Occipital lobe (tissue), 2 donors: Measurements from ENCODE around the gene ZBTB20. TPM values are rescaled to one million over a fixed set of nuclear protein-coding genes. Genes with fewer than 3 reads are reported as not detected.

Source experiments
- DNase-seq: peaks from one replicate; lab custom pipeline; 2025; lab: John Stamatoyannopoulos, UW
- total RNA-seq: library from RNA; depleted of rRNA; stranded (reverse); fragments of >200 nt; gene quantifications from one replicate; pipeline ENCODE4 v1.2.3, GENCODE V29; 2014

ZBTB20 gene
- total RNA-seq, 1 donor from 2014 or later = 62.7 TPM

- no peak for DNase-seq
Observed at GRCh38 chr3:114775395-114775794, 371.7 kb downstream of the ZBTB20 start.

GRCh38 chr3:114770874-114771273 lies 376.2 kb downstream of the ZBTB20 start:
- no peak for DNase-seq

DNA sequence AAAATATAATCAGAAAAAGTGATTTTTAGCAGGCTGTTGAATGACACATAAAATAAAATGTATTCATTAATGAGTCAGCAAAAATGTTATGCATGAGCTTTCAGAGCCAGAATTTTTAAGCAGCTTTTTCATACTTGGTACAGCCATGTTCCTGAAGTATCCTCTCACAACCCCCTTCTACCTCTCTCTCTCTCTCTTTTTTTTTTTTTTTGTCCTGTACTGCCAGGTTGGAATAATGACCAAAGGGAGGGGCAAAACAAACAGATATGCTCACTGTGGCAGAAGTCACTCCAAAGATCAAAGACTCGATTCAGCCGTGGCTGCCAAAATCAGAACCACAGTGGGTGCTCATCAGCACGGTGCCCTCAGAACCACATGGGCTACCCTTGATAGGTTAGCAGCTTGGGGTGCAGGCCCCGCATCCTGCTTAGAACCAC lies 383.0 kb downstream of the ZBTB20 start:
- DNase-seq = no peak

DNA sequence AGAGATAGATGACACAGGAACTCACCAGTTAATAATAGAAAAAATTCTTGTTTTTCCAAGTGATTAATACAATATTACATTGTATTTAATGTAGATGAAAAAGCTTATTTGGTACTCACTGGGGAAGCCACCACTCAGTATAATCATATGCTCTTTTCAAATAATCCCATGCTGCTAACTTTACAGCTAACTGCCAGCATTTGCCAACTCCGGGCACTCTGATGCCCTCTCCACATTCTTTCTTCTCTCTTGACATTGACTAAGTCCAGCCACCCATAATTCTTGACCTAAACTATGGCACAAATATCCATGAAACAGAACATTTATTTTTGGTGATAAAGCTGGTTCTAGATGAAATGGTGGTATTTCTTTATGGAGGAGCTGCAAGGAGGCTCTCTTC lies 384.9 kb downstream of the ZBTB20 start:
- no peak for DNase-seq

- DNase-seq = no peak
Observed at GRCh38 chr3:114760679-114761078, 386.4 kb downstream of the ZBTB20 start.

DNA sequence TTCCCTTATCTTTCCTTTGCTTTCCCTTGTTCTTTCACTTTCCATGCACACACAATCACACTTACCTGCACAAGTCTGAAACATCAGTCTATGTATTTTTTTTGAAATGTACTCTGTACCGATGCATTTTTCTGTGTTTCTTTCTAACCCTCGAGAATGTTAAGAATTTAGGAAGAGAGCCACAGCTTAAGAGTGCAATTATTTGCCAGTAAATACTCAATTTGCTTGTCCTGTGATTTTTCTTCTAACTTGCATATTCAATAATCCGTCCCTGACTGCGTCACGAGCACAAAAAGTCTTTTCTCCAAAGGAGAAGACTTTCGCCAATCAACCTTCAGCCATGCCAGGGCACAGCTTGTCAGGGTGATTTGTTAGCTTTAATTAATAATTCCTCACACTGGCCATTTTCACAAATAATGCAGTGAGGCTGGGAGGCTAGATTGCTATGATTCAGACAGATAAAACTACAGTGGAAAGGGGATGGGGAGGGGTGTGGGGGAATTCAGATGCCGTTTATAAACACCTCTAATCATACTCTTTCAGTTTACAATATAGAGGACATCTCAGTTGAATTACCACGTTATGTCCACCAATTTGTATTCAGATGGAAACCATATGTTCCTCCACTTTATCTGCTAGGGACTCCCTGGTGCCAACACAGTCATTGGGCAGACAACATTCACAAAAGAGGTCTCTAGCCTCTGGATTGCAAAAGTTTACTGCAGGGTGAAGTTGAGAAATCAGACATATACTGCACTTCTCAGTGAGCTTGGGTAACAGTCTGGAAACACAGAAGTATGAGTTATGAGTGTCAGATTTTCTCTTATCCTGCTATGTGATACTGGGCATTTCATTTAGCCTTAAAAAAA lies 388.0 kb downstream of the ZBTB20 start:
- DNase-seq = no peak

GRCh38 chr3:114756506-114757279 lies 390.4 kb downstream of the ZBTB20 start:
- no peak for DNase-seq

DNA sequence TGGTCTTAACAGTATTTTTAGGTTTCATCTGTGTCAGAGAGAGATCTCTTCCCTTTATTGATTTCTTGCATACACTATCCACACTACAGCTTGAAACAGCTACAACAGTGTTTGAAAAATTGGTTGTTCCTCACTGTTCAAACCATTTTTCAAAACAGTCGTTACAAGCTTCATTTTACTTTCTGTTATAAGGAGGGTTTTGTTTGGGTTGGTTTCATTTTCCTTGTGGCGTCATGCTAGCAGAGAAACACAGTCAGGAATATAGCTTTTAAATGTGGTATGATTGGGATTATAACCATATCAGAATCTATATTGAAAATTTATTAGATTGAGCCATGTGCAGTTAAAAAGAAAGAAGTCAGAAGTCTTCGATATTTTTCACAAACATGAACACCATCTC lies 400.6 kb downstream of the ZBTB20 start:
- no peak for DNase-seq

- DNase-seq = no peak
Observed at GRCh38 chr3:114745322-114746240, 401.5 kb downstream of the ZBTB20 start.

GRCh38 chr3:114743746-114744485 lies 403.2 kb downstream of the ZBTB20 start:
- DNase-seq = no peak

- DNase-seq = no peak
Observed at GRCh38 chr3:114741066-114741465, 406.0 kb downstream of the ZBTB20 start.

DNA sequence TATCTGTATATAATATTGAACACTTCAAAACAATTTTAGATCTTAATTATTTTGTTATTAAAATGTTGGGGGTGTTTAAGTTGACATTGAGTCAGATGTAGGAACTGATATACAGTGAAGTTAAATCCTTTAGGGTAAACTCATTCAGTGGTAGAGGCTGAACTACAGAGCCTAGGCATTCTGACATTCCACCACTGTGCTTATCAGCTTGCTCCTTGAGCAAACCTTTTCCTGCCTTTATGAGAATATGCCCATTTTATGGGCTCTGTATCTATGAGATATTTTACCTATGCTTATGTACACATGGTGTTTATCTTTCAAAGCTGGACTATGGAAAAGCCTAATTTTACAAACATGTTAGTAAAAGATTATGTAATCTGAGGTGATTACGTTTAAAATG lies 407.5 kb downstream of the ZBTB20 start:
- DNase-seq = no peak

GRCh38 chr3:114732353-114732752 lies 414.7 kb downstream of the ZBTB20 start:
- DNase-seq = no peak

- DNase-seq = no peak
Observed at GRCh38 chr3:114730397-114730796, 416.7 kb downstream of the ZBTB20 start.

GRCh38 chr3:114727373-114727772 lies 419.7 kb downstream of the ZBTB20 start:
- DNase-seq = no peak

- no peak for DNase-seq
Observed at GRCh38 chr3:114725966-114726365, 421.1 kb downstream of the ZBTB20 start.

DNA sequence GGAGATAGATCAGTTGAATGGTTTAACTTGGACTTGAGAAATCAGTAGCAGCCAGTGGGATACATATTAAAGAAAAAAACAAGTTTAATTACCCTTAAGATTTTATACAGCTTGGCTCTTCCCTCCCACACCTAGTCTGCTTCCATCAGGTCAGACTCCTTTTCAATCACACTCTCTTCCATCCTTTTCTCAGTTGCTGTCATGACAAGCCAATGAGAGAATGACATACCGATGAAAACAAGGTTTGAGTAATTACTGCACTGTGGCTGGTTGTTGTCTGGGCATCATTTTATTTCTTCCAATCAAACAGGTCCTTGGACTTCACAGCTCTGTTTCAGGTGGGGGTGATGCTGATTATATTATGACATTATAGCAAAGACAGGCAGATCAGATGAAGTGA lies 424.6 kb downstream of the ZBTB20 start:
- DNase-seq = no peak

DNA sequence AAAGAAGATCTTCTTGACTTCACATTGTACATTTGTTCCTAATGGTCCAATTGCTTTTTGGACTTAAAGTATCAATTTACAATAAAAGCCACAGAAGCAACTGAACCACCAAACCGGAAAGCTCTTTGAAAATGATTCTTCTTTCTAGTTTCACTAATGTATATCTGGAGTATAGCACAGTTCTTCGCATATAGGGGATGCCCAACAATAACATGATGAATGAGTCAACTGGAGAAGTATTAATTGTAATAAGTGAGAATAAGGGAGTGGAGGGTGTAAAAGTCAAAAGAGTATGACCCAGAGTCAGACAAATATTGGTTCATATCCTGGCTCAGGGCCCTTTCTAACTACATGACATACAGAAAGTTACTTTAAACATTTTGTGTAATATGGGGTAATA lies 425.2 kb downstream of the ZBTB20 start:
- no peak for DNase-seq

GRCh38 chr3:114721209-114721608 lies 425.9 kb downstream of the ZBTB20 start:
- no peak for DNase-seq

DNA sequence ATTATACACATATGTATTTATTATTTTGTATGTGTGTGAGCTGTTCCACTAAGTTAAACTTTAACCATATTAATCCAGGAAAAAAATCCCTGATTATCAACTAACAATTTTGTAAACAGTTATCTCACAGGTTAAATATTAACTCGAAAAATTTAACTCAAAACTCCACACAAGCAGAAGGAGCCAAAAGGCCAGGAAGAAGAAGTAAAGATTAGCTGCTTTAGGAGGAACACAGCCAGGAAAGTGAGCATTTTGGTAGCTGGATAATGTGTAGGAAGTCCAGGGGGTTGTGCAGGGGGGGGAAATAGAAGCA lies 428.2 kb downstream of the ZBTB20 start:
- no peak for DNase-seq
